ENCODE results near the gene SPATS2L. TPM values are rescaled to one million over a fixed set of nuclear protein-coding genes. Genes with fewer than 3 reads are reported as not detected.
A peak's percentile ranks its signal among the peaks of the same experiment; 100 is the strongest.
"Not testable (repeated sequence)": the region's sequence is repeated elsewhere in the genome, so short reads cannot be mapped to it uniquely, and the experiment has no call there.

Gene SPATS2L
- total RNA-seq, 1 donor from 2014 or later = 100 TPM

DNA sequence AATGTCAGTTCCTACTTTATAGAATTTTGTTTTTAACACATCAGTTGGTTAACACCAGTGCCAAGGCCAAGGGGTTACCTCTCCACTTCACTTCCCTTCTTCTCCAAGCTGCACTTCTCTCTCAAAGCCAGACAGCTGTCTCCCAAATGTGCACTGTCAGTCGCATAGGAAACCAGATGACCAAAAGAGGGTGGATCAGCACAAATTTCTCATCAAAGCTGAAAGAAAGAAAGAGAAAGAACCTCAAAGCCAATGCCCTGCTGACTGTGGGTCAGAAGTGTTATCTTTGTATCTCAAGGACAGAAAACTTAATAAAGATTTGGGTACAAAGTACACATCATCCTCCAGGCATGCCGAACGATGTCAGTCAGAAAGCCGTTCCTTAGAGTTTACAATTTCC, 32.2 kb downstream of the SPATS2L start:
- H3K27me3 ChIP-seq (ENCODE audit: low read depth) = no peaks in the 10 kb centered on the region
- no peak for DNase-seq
- no peaks in the 10 kb centered on the region for H3K9me3 ChIP-seq
- peaks cover 38% of the 10 kb centered on the region for H3K4me1 ChIP-seq
- H3K27ac ChIP-seq = peak overlapping the region; percentile 6
- no peak for TF ChIP-seq CTCF (IDR thresholded peaks at IDR 0.05)
- ATAC-seq = peak in 1 of 2 donors; percentile 72
- H3K36me3 ChIP-seq = no peaks in the 10 kb centered on the region
- no peak overlapping the region for H3K4me3 ChIP-seq
- intact Hi-C loops (cut with DNase I) = no loop called here

DNA sequence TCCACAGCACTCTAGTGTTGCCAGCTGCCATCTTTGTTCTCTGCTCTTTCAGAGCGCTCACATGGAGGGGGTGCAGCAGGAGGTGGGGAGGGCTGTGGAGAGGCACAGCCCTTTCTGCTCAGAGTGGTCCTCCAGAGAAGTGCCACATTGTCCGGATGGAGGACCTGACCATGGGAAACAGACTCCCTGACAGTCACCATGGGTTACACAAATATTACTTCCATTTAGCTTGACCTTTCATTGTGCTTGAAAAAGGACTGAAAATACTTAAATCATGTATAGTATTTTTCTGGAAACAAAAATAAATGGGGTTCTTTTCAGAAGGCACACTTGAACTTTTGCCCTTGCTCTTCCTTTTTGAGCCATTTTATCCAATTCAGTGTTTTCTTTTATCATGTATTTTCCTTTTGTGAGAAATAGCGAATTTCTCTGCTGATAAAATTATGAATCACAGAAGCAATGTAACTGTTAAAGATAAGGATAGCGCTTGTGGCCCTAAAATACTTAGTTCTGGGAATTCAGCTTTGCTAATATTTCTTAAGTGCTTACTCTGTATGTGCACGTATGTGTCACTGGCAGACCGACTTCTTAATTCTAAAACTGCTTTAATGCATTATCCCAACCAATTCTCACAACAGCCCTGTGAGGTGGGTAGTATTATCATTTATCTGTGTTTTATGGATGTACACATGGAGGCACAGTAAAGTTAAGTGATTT, 34.2 kb downstream of the SPATS2L start:
- H3K4me3 ChIP-seq = no peak overlapping the region
- H3K4me1 ChIP-seq = peaks cover 34% of the 10 kb centered on the region
- H3K27me3 ChIP-seq (ENCODE audit: low read depth) = no peaks in the 10 kb centered on the region
- H3K9me3 ChIP-seq = no peaks in the 10 kb centered on the region
- no peak for TF ChIP-seq CTCF (IDR thresholded peaks at IDR 0.05)
- no peak for ATAC-seq
- intact Hi-C loops (cut with DNase I) = no loop called here
- no peaks in the 10 kb centered on the region for H3K36me3 ChIP-seq
- H3K27ac ChIP-seq = no peak overlapping the region
- DNase-seq = no peak

- H3K36me3 ChIP-seq = no peaks in the 10 kb centered on the region
- no peaks in the 10 kb centered on the region for H3K27me3 ChIP-seq (ENCODE audit: low read depth)
- no peak for TF ChIP-seq CTCF (IDR thresholded peaks at IDR 0.05)
- H3K4me3 ChIP-seq = no peak overlapping the region
- DNase-seq (no peak), ATAC-seq (no peak)
- no peak overlapping the region for H3K27ac ChIP-seq
- intact Hi-C loops (cut with DNase I) = no loop called here
- peaks cover 42% of the 10 kb centered on the region for H3K4me1 ChIP-seq
- H3K9me3 ChIP-seq = no peaks in the 10 kb centered on the region
Observed at GRCh38 chr2:200341376-200341775, 34.9 kb downstream of the SPATS2L start.

DNA sequence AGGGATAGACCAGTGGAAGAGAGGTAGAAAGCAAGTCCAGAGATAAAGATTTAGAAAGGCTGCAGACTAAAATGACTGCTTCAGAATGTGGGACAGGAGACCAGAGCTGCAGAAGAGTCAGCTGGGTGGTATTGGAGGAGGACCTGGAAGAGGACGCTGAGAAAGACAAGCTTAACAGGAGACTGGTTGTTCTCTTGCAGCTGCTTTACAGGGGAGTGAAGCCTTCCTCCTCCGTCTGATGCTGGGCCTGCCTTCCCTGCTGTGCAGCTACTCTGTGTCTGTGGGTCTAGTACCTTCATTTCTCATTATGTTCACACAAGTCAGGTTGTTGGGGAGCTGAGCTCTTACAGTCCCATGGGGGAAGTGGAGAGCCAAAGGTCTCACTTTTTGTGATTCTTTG, 35.7 kb downstream of the SPATS2L start:
- DNase-seq (no peak), ATAC-seq (no peak)
- Histone ChIP-seq H3K4me1 (peaks cover 44% of the 10 kb centered on the region), H3K36me3 (no peaks in the 10 kb centered on the region), H3K27me3 (ENCODE audit: low read depth) (no peaks in the 10 kb centered on the region), H3K4me3 (no peak overlapping the region), H3K9me3 (no peaks in the 10 kb centered on the region), H3K27ac (no peak overlapping the region)
- intact Hi-C loops (cut with DNase I) = no loop called here
- no peak for TF ChIP-seq CTCF (IDR thresholded peaks at IDR 0.05)

DNA sequence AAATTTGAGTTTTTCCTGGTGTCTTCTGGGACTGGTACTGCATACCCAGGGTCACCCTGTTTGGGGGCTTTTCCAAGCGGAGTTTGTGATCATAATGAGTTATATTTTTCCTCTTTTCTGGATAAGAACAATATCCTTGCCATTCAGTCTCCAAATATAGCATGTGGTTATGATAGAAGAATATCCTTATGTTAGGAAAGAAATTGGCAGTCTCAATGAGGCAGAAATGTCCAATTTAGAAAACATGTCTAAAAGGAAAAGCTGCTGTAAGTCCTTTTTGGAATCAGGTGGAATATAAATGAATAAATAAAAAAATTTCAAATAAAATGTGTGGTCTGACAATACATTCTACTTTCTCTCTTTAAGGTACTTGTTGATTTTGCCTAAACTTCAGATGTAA, 36.2 kb downstream of the SPATS2L start:
- DNase-seq = no peak
- no peak overlapping the region for H3K4me3 ChIP-seq
- H3K4me1 ChIP-seq = peaks cover 40% of the 10 kb centered on the region
- intact Hi-C loops (cut with DNase I) = no loop called here
- no peaks in the 10 kb centered on the region for H3K27me3 ChIP-seq (ENCODE audit: low read depth)
- H3K9me3 ChIP-seq = no peaks in the 10 kb centered on the region
- no peaks in the 10 kb centered on the region for H3K36me3 ChIP-seq
- no peak overlapping the region for H3K27ac ChIP-seq
- ATAC-seq = no peak
- no peak for TF ChIP-seq CTCF (IDR thresholded peaks at IDR 0.05)

DNA sequence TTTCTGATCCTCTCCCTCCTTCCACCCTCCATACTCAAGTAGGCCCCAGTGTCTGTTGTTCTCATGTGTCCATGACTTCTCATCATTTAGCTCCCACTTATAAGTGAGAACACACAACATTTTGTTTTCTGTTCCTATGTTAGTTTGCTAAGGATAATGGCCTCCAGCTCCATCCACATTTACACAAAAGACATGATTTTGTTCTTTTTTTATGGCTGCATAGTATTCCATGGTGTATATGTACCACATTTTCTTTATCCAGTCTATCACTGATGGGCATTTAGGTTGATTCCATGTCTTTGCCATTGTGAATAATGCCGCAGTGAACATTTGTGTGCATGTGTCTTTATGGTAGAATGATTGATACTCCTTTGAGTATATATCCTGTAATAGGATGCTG, 37.7 kb downstream of the SPATS2L start:
- intact Hi-C loops (cut with DNase I); H3K27ac ChIP-seq; H3K9me3 ChIP-seq; H3K4me3 ChIP-seq; H3K36me3 ChIP-seq; H3K27me3 ChIP-seq (ENCODE audit: low read depth); ATAC-seq; DNase-seq: not testable (repeated sequence)
- peaks cover 24% of the 10 kb centered on the region for H3K4me1 ChIP-seq

Data from lower lobe of right lung (tissue), 2 donors.